Neural crest cell (in vitro differentiated cells): Measurements from ENCODE around the gene APOC3. TPM values are rescaled to one million over a fixed set of nuclear protein-coding genes. Genes with fewer than 3 reads are reported as not detected.
A peak's percentile ranks its signal among the peaks of the same experiment; 100 is the strongest.

Experiments
- DNase-seq: peaks from one replicate; pipeline ENCODE4 v3.0.0; 2021; ENCODE audit warnings: low read depth, mixed read lengths, low spot score
- H3K27ac Mint-ChIP-seq: one replicate; pipeline ENCODE4 v1.8.0; 2021; ENCODE audit warnings: mild to moderate bottlenecking, mixed read lengths; ENCODE audit not compliant: unreplicated experiment
- H3K27me3 Mint-ChIP-seq: 2 replicates; pipeline ENCODE4 v1.8.0; 2021; ENCODE audit warnings: low read depth, mild to moderate bottlenecking, mixed read lengths
- H3K36me3 Mint-ChIP-seq: 2 replicates; pipeline ENCODE4 v1.8.0; 2021; ENCODE audit warnings: low read depth, mild to moderate bottlenecking, mixed read lengths
- H3K4me1 Mint-ChIP-seq: 2 replicates; pipeline ENCODE4 v1.8.0; 2021; ENCODE audit warnings: mixed read lengths
- H3K4me3 Mint-ChIP-seq: one replicate; pipeline ENCODE4 v1.8.0; 2021; ENCODE audit warnings: mild to moderate bottlenecking, mixed read lengths
- H3K9me3 Mint-ChIP-seq: 2 replicates; pipeline ENCODE4 v1.8.0; 2021; ENCODE audit warnings: mixed read lengths
- total RNA-seq: library from RNA; stranded (reverse); gene quantifications from 2 replicates; pipeline ENCODE4 v1.2.1, GENCODE V29; 2021
- TF ChIP-seq, protein P1 (sequence below): fragments of 200-600 bp; sonication (generic); conservative IDR thresholded peaks from 2 replicates; pipeline ENCODE4 v1.5.0; 2021; ENCODE audit warnings: antibody characterized with exemption, mild to moderate bottlenecking

APOC3 gene
- total RNA-seq, 1 donor from 2014 or later = not detected

DNA sequence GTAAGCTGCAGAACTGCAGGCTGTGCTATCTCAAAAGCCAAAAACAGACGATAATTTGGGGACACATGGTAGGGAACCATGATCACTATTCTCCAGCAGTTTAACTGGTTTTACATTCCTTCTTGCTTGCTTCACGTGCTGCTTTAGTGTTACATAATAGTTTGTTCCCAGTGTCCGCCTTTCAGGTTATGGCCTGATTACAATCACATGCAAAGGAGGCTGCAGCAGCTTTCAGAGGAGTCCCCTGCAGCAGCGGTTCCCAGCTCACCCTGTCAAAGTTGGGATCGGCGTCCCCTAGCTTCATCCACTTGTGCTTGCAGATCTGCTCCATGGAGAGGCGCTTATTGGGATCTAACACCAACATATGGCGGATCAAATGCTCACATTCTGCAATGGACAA, 46.9 kb downstream of the APOC3 start:
- TF ChIP-seq, protein P1, sequence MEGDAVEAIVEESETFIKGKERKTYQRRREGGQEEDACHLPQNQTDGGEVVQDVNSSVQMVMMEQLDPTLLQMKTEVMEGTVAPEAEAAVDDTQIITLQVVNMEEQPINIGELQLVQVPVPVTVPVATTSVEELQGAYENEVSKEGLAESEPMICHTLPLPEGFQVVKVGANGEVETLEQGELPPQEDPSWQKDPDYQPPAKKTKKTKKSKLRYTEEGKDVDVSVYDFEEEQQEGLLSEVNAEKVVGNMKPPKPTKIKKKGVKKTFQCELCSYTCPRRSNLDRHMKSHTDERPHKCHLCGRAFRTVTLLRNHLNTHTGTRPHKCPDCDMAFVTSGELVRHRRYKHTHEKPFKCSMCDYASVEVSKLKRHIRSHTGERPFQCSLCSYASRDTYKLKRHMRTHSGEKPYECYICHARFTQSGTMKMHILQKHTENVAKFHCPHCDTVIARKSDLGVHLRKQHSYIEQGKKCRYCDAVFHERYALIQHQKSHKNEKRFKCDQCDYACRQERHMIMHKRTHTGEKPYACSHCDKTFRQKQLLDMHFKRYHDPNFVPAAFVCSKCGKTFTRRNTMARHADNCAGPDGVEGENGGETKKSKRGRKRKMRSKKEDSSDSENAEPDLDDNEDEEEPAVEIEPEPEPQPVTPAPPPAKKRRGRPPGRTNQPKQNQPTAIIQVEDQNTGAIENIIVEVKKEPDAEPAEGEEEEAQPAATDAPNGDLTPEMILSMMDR = no peak
- H3K27ac Mint-ChIP-seq = peak overlapping the region; percentile 43
- H3K4me3 Mint-ChIP-seq = no peak overlapping the region
- no peaks in the 10 kb centered on the region for H3K27me3 Mint-ChIP-seq
- DNase-seq = no peak
- H3K9me3 Mint-ChIP-seq = no peaks in the 10 kb centered on the region
- peaks cover 6% of the 10 kb centered on the region for H3K4me1 Mint-ChIP-seq
- peaks cover 10% of the 10 kb centered on the region for H3K36me3 Mint-ChIP-seq

DNA sequence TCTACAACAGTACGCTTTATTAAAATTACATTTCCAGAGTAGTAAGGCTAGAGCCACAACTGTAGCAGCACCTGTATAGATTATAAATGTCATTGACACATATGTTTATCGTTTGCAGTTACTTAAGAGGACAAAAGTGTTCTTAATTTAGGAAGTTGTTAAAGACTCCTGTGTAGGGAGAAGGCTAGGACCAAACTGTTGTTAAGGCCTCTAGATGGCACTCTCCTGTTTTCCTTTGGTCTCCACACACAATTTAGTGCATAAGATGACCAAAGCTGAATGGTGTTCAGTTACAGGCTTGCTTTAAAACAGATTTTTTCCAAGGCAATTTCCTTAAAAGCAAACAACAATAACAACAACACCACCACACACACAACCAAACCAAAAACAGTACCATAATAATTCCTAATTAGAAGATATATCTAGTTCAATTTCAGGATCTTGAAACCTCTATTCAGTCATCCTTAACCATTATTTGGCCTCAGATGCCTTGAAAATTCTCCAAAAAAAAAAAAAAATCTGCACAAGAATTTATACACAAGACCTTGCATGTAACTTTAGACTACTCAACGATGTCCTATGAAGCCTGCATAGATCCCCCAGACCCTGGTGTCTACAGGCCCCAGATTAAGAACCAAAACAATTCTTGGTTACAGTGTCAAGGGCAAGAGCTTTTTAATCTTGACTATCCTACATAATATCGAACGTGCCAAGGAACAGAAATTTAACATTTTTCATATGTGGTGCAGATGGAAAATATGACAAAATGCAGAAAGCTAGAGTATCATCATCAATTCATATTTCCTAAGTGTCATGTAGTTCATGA, 50.3 kb downstream of the APOC3 start:
- Mint-ChIP-seq H3K27me3 (no peaks in the 10 kb centered on the region), H3K4me3 (no peak overlapping the region), H3K27ac (no peak overlapping the region), H3K9me3 (no peaks in the 10 kb centered on the region), H3K4me1 (peaks cover 6% of the 10 kb centered on the region), H3K36me3 (peaks cover 3% of the 10 kb centered on the region)
- no peak for DNase-seq
- TF ChIP-seq, protein P1 = peak; percentile 79

DNA sequence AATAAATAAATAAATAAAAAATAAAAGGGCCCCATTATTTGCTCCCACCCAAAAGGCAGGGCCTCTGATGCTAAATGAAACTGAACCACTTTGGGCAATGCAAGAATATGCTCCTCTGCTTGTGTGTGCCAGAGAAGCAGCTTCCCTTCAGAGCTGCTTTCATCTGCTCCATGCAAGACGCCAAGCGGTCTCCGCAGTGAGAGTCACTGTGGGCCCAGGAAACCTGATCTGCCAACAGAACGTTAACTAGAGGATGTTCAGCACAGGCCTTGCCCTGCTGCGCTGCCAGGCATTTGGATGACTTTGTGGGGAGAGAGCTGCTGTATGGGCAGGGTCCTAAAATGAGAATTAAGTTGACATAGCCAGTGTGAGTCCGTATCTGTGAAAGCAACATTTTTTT, 51.4 kb downstream of the APOC3 start:
- Mint-ChIP-seq H3K27me3 (no peaks in the 10 kb centered on the region), H3K27ac (no peak overlapping the region), H3K36me3 (peaks cover 3% of the 10 kb centered on the region), H3K4me1 (peaks cover 6% of the 10 kb centered on the region), H3K4me3 (no peak overlapping the region), H3K9me3 (no peaks in the 10 kb centered on the region)
- TF ChIP-seq, protein P1 = no peak
- DNase-seq = no peak

DNA sequence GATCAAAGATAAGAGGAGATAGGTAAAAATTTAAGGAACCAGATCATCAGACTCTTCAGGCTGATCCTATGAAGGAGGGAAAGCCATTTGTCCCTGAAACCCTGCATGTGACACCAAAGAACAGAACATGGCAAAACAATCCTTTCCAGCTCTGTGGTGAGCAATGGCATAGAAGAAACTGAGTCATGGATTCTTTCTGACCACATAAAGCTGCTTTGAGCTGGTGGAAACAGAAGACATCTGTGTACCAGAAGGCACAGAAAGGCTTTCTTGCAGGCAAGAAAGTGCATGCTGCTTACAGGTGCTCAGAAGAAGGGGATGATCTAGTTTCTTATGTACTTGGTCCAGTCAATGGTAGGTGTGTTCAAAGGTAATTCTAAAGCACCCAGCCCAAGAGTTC, 52.7 kb downstream of the APOC3 start:
- Mint-ChIP-seq H3K27me3 (no peaks in the 10 kb centered on the region), H3K9me3 (no peaks in the 10 kb centered on the region), H3K36me3 (peaks cover 3% of the 10 kb centered on the region), H3K4me3 (no peak overlapping the region), H3K4me1 (peaks cover 6% of the 10 kb centered on the region), H3K27ac (no peak overlapping the region)
- TF ChIP-seq, protein P1 = no peak
- DNase-seq = no peak

Other genes starting within 250 kb of the APOC3 start
- 39.0 and 39.7 TPM in 2 replicates for gene BUD13, start 56.9 kb upstream of the APOC3 start, total RNA-seq
- gene ZPR1, start 41.9 kb upstream of the APOC3 start, total RNA-seq = 40.7 and 44.5 TPM in 2 replicates
- gene APOA5, start 38.0 kb upstream of the APOC3 start, total RNA-seq = not detected in 2 replicates
- not detected in 2 replicates for gene APOA4, start 6.6 kb upstream of the APOC3 start, total RNA-seq
- gene APOA1, start 7.7 kb downstream of the APOC3 start, total RNA-seq = 0.80 and 0.96 TPM in 2 replicates